T-helper 1 cell treated with Interleukin-12 subunit alpha and Interleukin-12 subunit beta and Interleukin-4 antibody, amounts not matched to agents 30 μg/mL and 1 μg/mL, for 36 hours (primary cell): ENCODE measurements around the gene TPM3.
"Not testable (repeated sequence)": the region's sequence is repeated elsewhere in the genome, so short reads cannot be mapped to it uniquely, and the experiment has no call there.

ENCODE experiments used
- H3K27ac Mint-ChIP-seq: one replicate; pipeline ENCODE4 v1.8.0; 2021; ENCODE audit warnings: mild to moderate bottlenecking, mixed read lengths
- H3K27me3 Mint-ChIP-seq: one replicate; pipeline ENCODE4 v1.8.0; 2021; ENCODE audit warnings: low read depth, mixed read lengths
- H3K36me3 Mint-ChIP-seq: one replicate; pipeline ENCODE4 v1.8.0; 2021; ENCODE audit warnings: low read depth, mixed read lengths
- H3K4me1 Mint-ChIP-seq: one replicate; pipeline ENCODE4 v1.8.0; 2021; ENCODE audit warnings: low read depth, mixed read lengths
- H3K4me3 Mint-ChIP-seq: one replicate; pipeline ENCODE4 v1.8.0; 2021; ENCODE audit warnings: mild to moderate bottlenecking, moderate library complexity, mixed read lengths
- H3K9me3 Mint-ChIP-seq: one replicate; pipeline ENCODE4 v1.8.0; 2021; ENCODE audit warnings: mixed read lengths

TPM3 gene

DNA sequence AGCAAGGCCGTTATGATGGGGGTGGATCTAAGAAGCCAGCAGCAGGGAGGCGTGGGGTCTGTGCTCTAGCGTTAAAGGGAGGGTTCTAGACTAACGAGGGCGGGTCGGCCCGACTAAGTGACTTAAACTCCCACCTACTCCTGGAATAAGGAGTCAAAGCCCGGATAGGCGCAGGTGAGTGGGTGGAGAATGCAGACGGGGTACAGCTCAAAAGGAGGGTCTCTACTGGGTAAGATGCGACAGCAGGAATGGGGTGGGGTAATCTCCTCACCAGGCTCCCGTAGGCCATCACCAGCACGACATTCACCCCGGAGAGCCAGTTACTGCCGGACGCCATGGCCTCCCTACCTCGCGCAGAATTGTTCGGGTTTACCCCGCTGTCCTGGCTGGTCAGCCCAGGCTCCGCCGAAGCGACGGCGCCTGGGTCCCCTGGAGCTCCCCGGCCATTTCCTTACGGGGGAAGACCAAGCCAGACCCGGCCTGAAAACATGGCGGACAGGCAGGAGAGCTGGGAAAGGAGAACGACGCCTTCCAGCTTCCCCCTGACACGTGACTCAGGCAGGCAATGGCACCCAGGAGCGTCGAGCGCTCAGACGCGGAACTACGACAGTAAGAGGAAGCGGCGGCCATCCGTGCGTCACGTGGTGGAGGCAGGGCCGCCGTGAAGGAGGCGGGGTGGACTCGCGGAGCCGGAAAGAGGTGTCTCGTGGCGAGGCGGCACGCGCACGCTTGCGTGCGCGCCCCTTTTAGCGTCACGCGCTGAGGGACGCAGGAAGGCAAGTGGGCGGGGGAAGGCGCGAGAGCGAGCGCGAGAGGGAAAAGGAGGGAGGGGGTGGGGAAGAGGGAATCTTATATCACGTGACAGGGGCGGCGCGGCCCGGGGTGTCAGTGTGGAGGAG, 28.4 kb upstream of the TPM3 start, which contains the start of gene UBAP2L:
UBAP2L (plus strand) TSS at position 885 of the 899 bp plus-strand sequence. CDS start 4,169 bp downstream, outside the sequence.
- H3K27ac Mint-ChIP-seq = peak within 1 kb of the TSS; percentile 98
- H3K9me3 Mint-ChIP-seq = peaks cover 5% of the 10 kb centered on the region
- H3K4me1 Mint-ChIP-seq = peaks cover 51% of the 10 kb centered on the region
- H3K27me3 Mint-ChIP-seq = no peaks in the 10 kb centered on the region
- peak within 1 kb of the TSS; percentile 96 for H3K4me3 Mint-ChIP-seq
- H3K36me3 Mint-ChIP-seq = peaks cover 52% of the 10 kb centered on the region

DNA sequence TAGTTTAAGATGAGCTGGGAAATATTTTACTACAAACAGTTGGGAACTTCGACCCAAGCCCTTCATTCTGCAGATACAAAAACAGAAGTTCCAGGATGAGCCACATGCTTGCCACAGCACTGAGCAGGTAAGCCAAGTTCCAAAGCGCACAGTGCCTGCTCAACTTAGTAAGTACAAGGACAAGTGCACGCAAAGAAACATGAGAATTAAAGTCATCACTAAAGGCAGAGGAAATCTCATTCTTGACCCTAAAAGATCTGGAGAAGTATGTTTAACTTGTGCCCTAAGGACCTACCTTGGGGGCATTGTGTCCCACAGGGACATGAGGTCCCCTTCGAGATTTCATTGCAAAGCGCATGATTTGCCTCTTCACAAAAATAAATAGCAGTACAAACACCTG, 27.6 kb upstream of the TPM3 start:
- no peaks in the 10 kb centered on the region for H3K27me3 Mint-ChIP-seq
- H3K9me3 Mint-ChIP-seq = peaks cover 5% of the 10 kb centered on the region
- peaks cover 48% of the 10 kb centered on the region for H3K4me1 Mint-ChIP-seq
- H3K27ac Mint-ChIP-seq = peak overlapping the region; percentile 98
- H3K36me3 Mint-ChIP-seq = peaks cover 47% of the 10 kb centered on the region
- peak overlapping the region; percentile 96 for H3K4me3 Mint-ChIP-seq

- Mint-ChIP-seq H3K9me3 (peaks cover 5% of the 10 kb centered on the region), H3K4me1 (peaks cover 39% of the 10 kb centered on the region), H3K27ac (peak overlapping the region; percentile 98), H3K27me3 (no peaks in the 10 kb centered on the region), H3K36me3 (peaks cover 51% of the 10 kb centered on the region), H3K4me3 (peak overlapping the region; percentile 96)
Measured at GRCh38 chr1:154218545-154218944, 26.6 kb upstream of the TPM3 start.

GRCh38 chr1:154213274-154213673, 21.4 kb upstream of the TPM3 start:
- H3K27me3 Mint-ChIP-seq = no peaks in the 10 kb centered on the region
- no peak overlapping the region for H3K4me3 Mint-ChIP-seq
- no peak overlapping the region for H3K27ac Mint-ChIP-seq
- H3K4me1 Mint-ChIP-seq = peaks cover 16% of the 10 kb centered on the region
- H3K9me3 Mint-ChIP-seq = no peaks in the 10 kb centered on the region
- peaks cover 43% of the 10 kb centered on the region for H3K36me3 Mint-ChIP-seq

DNA sequence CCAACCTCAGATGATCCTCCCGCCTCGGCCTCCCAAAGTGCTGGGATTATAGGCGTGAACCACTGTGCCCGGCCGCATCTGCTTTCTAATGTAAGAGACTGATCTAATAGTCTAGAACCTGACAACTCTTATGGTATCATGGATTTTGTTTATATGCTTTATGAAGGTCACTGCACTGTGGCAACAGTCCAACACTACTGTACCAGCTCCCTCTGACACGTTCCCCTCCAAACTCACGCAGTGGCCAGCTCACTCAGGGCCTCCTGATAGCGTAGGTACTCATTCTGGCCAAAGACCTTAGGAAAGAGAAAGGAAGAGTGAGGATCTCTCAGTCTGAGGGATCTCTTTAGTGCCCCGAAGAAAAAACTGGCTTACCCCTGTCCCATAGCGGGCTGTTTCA, 20.2 kb upstream of the TPM3 start:
- peaks cover 39% of the 10 kb centered on the region for H3K36me3 Mint-ChIP-seq
- H3K27me3 Mint-ChIP-seq = no peaks in the 10 kb centered on the region
- peaks cover 10% of the 10 kb centered on the region for H3K4me1 Mint-ChIP-seq
- H3K27ac Mint-ChIP-seq = peak overlapping the region; percentile 45
- H3K4me3 Mint-ChIP-seq = no peak overlapping the region
- H3K9me3 Mint-ChIP-seq = no peaks in the 10 kb centered on the region

DNA sequence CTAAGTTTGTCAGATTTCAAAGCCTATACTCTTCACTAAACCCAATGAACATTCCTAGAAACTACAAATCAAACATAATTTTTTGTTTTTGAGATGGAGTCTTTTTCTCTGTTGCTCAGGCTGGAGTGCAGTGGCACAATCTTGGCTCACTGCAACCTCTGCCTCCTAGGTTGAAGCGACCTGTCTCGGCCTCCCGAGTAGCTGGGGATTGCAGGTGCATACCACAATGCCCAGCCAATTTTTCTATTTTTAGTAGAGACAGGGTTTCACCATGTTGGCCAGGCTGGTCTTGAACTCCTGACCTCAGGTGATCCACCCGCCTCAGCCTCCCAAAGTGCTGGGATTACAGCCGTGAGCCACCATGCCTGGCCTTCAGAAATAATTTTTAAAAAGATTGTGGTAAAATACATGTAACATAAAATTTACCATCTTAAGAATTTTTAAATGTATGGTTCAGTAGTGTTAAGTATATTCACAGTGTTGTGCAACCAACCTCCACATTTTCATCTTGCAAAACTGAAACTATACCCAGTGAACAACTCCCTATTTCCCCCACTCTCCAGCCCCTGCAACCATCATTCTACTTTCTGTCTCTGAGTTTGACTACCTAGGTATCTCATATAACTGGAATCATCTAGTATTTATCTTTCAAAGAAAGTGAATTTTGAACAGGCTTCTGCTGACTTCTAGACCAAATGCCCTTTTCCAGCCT, 16.9 kb upstream of the TPM3 start:
- H3K27me3 Mint-ChIP-seq = no peaks in the 10 kb centered on the region
- peaks cover 16% of the 10 kb centered on the region for H3K4me1 Mint-ChIP-seq
- H3K4me3 Mint-ChIP-seq = no peak overlapping the region
- no peak overlapping the region for H3K27ac Mint-ChIP-seq
- peaks cover 49% of the 10 kb centered on the region for H3K36me3 Mint-ChIP-seq
- H3K9me3 Mint-ChIP-seq = no peaks in the 10 kb centered on the region

DNA sequence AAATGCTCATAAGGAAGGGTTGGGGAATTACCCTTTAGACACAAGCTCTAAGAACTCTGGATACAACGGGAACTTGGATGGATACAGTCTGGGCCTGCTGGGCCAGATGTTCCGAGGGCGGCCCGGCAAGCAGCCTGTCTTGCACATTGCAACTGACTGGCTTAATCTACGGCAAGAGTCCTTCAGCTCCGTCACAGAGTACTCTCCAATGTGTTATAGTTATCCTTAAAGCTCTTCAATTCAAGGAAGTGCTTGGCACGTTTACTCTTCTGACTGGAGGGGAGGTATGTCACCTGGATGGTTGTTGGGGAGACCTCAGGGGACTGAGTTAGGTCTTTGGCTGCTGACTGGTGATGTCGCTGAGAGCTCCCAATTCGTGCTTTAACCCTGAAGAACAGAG, 15.4 kb upstream of the TPM3 start:
- Mint-ChIP-seq H3K36me3 (peaks cover 41% of the 10 kb centered on the region), H3K4me1 (peaks cover 16% of the 10 kb centered on the region), H3K27ac (no peak overlapping the region)

DNA sequence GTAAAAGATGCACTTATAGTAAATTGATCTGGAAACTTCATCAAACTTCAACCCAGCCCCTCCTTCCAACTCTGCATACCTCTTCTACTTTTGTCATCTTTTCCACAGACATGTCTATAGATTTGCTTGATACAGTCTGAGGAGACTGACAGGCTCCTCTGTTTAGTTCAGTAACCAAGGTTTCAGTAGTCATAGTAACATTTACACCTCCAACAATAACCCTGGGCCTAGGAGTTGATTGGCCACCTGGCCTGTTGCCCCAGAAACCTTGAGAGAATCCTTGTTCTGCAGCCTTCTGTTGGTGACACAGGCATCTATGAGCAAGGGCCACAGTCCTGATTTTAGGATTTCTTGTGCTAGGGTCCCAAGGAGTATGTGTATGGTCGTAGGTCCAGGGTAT, 14.3 kb upstream of the TPM3 start, which contains the start of gene CFAP141:
CFAP141 (minus strand) TSS at position 138 of the 400 bp plus-strand sequence; CDS start at position 112, 26 bp downstream.
- Mint-ChIP-seq H3K27ac (peak within 1 kb of the TSS; percentile 44), H3K9me3 (no peaks in the 10 kb centered on the region), H3K27me3 (no peaks in the 10 kb centered on the region), H3K4me1 (peaks cover 14% of the 10 kb centered on the region), H3K4me3 (no peak within 1 kb of the TSS), H3K36me3 (peaks cover 35% of the 10 kb centered on the region)

More for the DNA sequence above, 15.4 kb upstream of the TPM3 start:
- Mint-ChIP-seq H3K4me3 (no peak overlapping the region), H3K27me3 (no peaks in the 10 kb centered on the region), H3K9me3 (no peaks in the 10 kb centered on the region)

DNA sequence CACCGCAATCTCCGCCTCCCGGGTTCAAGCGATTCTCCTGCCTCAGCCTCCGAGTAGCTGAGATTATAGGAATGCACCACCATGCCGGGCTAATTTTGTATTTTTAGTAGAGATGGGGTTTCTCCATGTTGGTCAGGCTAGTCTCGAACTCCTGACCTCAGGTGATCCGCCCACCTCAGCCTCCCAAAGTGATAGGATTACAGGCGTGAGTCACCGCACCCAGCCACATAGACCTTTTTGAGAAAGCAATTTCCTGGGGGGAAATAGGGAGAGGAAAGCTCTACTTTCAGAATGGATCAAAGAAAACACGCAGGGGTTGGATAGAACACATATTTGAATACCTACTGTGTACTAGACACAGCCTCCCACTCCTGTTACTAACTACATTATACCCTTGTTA, 13.9 kb upstream of the TPM3 start:
- not testable (repeated sequence) for H3K9me3 Mint-ChIP-seq

GRCh38 chr1:154199563-154199879, 7.6 kb upstream of the TPM3 start:
- Mint-ChIP-seq H3K4me1 (no peaks in the 10 kb centered on the region), H3K36me3 (no peaks in the 10 kb centered on the region), H3K4me3 (no peak overlapping the region), H3K9me3 (no peaks in the 10 kb centered on the region), H3K27ac (no peak overlapping the region), H3K27me3 (peaks cover 7% of the 10 kb centered on the region)

More for the DNA sequence above, 13.9 kb upstream of the TPM3 start:
- H3K27ac Mint-ChIP-seq = peak overlapping the region; percentile 44
- H3K4me3 Mint-ChIP-seq, H3K27me3 Mint-ChIP-seq: not testable (repeated sequence)
- H3K36me3 Mint-ChIP-seq = peaks cover 35% of the 10 kb centered on the region
- H3K4me1 Mint-ChIP-seq = peaks cover 14% of the 10 kb centered on the region

GRCh38 chr1:154198756-154199562, 7.1 kb upstream of the TPM3 start:
- Mint-ChIP-seq H3K27me3 (peaks cover 13% of the 10 kb centered on the region), H3K9me3 (no peaks in the 10 kb centered on the region), H3K4me1 (peaks cover 2% of the 10 kb centered on the region), H3K36me3 (no peaks in the 10 kb centered on the region), H3K4me3 (no peak overlapping the region), H3K27ac (no peak overlapping the region)

DNA sequence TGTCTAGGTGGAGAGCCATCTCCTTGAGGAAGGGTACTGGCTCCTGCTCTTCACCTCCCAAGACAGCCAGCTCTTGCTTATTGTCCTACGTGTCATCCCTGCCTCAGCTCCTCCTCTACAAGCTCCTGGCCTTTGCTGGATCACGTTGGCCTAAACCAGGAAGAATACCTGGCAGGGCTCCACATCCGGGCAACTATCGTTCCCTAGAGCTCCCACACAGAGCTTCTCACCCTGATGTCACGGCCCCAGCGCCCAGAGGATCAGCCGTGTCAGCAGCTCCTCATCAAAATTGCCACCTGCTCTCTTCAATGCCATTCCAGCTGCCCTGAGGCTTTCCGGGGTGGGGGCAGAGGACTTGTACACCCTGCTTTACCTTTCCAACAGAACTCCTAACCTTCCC, 1.9 kb upstream of the TPM3 start:
- Mint-ChIP-seq H3K27ac (no peak overlapping the region), H3K36me3 (no peaks in the 10 kb centered on the region), H3K9me3 (no peaks in the 10 kb centered on the region), H3K27me3 (peaks cover 42% of the 10 kb centered on the region), H3K4me3 (no peak overlapping the region), H3K4me1 (peaks cover 6% of the 10 kb centered on the region)

DNA sequence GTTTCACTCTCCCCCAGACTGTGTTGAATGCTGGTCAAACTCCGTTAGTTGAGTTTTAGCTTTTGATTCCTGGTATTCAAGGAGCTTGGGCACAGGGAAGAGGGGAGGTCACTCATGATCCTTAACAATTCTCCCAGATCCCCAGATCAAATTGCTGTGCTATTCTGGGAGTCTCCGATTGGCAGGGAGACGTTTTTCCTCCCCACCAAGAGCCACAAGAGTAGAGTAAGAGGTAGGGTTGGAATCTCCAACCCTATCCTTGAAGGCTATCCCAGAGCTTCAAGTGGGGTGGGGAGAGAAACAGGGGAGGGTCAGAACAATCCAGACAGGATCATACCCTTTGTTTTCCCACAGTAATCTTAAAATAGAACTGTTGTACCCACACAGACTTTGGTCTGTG, 576 bp upstream of the TPM3 start:
- peaks cover 6% of the 10 kb centered on the region for H3K4me1 Mint-ChIP-seq
- no peak overlapping the region for H3K4me3 Mint-ChIP-seq
- H3K36me3 Mint-ChIP-seq = no peaks in the 10 kb centered on the region
- H3K9me3 Mint-ChIP-seq = no peaks in the 10 kb centered on the region
- peaks cover 50% of the 10 kb centered on the region for H3K27me3 Mint-ChIP-seq
- H3K27ac Mint-ChIP-seq = no peak overlapping the region

GRCh38 chr1:154190550-154190949, 1.4 kb downstream of the TPM3 start:
- no peak overlapping the region for H3K27ac Mint-ChIP-seq
- no peak overlapping the region for H3K4me3 Mint-ChIP-seq
- peaks cover 50% of the 10 kb centered on the region for H3K27me3 Mint-ChIP-seq
- no peaks in the 10 kb centered on the region for H3K9me3 Mint-ChIP-seq
- no peaks in the 10 kb centered on the region for H3K36me3 Mint-ChIP-seq
- H3K4me1 Mint-ChIP-seq = peaks cover 10% of the 10 kb centered on the region
